ENCODE measurements around the gene RFXAP.

Gene RFXAP

GRCh38 chr13:36875431-36875830, 56.4 kb downstream of the RFXAP start:
- no peak for DNase-seq

GRCh38 chr13:36875961-36876360, 56.9 kb downstream of the RFXAP start:
- DNase-seq: no peak
